K562 (cell line): ENCODE data around the gene ZEB2. TPM values are rescaled to one million over a fixed set of nuclear protein-coding genes. Genes with fewer than 3 reads are reported as not detected.

ENCODE experiments used
- ATAC-seq: fragments of 200-7000 bp; cut with Tn5 transposase; 3 replicates; pipeline ENCODE4 v1.9.1; 2020; ENCODE audit warnings: moderate library complexity
- BruUV-seq: library from RNA; stranded (reverse); fragments of 400-500 nt; replicated peaks from 2 replicates; lab custom pipeline; 2021; lab: Mats Ljungman, UMichigan
- CTCF ChIA-PET: fragments of 300-600 bp; formaldehyde crosslinking; extraction: SDS; loops from one replicate; lab custom pipeline; 2021; ENCODE audit warnings: low intra/inter-chr PET ratio; lab: Yijun Ruan, JAX
- POLR2A ChIA-PET: fragments of 300-600, 350-650 bp; sonication (Branson Sonifier 250); formaldehyde crosslinking; extraction: SDS; loops from one replicate; lab custom pipeline; 2021; ENCODE audit warnings: antibody characterized with exemption, inconsistent platforms; lab: Yijun Ruan, JAX
- DNase-seq, 4 experiments: peaks; one replicate each; pipeline versions ENCODE4 v3.0.0 to v3.0.0-alpha.2; 2011 to 2018; ENCODE audit warnings: low spot score in 3 of 4, mixed read lengths in 3 of 4; ENCODE audit errors: extremely low read depth in 1 of 4
- FAIRE-seq: peaks from 2 replicates; lab custom pipeline; 2011; peaks lifted over from hg19 to GRCh38; lab: Jason Lieb, UNC
- H2AFZ ChIP-seq: 2 replicates; pipeline ENCODE4 v1.6.0; 2011; ENCODE audit warnings: low read depth, low read length, control low read depth, inconsistent platforms
- H3K27ac ChIP-seq: fragments of 200-600 bp; 3 replicates; pipeline ENCODE4 v1.8.0; 2011; ENCODE audit warnings: low read depth, mild to moderate bottlenecking, control low read depth, inconsistent platforms, low read length, moderate library complexity, mixed read lengths; ENCODE audit errors: extremely low read depth
- H3K27me3 ChIP-seq, 2 experiments: fragments of 300-600 bp in 1 of 2; 2 replicates in 1 of 2; 3 replicates in 1 of 2; pipeline versions ENCODE4 v1.6.0 to v1.8.0; 2011; ENCODE audit warnings: inconsistent platforms in 2 of 2, low read length in 2 of 2, mild to moderate bottlenecking in 1 of 2, mixed read lengths in 1 of 2, moderate library complexity in 1 of 2; ENCODE audit not compliant: control insufficient read depth in 2 of 2, insufficient read depth in 2 of 2
- H3K36me3 ChIP-seq: fragments of 300-600 bp; 3 replicates; pipeline ENCODE4 v1.8.0; 2011; ENCODE audit warnings: mild to moderate bottlenecking, low read length, inconsistent platforms; ENCODE audit not compliant: control insufficient read depth, insufficient read depth
- H3K4me1 ChIP-seq, 2 experiments: fragments of 200-600 bp in 1 of 2; replicated peaks in 1 of 2; 2 replicates in 1 of 2; 3 replicates in 1 of 2; pipeline versions ENCODE4 v1.5.1 to v1.8.0; 2011; ENCODE audit warnings: inconsistent platforms in 2 of 2, low read length in 2 of 2, mild to moderate bottlenecking in 1 of 2, mixed read lengths in 1 of 2, moderate library complexity in 1 of 2; ENCODE audit not compliant: control insufficient read depth in 2 of 2, insufficient read depth in 2 of 2
- H3K4me2 ChIP-seq: 2 replicates; pipeline ENCODE4 v1.6.1; 2011; ENCODE audit warnings: low read length, control low read depth, inconsistent platforms, mixed read lengths; ENCODE audit not compliant: insufficient read depth
- H3K4me3 ChIP-seq: fragments of 200-600 bp; sonication (generic), shearing (Covaris generic); 2 replicates; pipeline ENCODE4 v1.5.1; 2016; ENCODE audit warnings: control low read depth, inconsistent platforms
- H3K79me2 ChIP-seq: fragments of 200-600 bp; 3 replicates; pipeline ENCODE4 v1.8.0; 2011; ENCODE audit warnings: low read length, inconsistent platforms; ENCODE audit not compliant: control insufficient read depth, insufficient read depth
- H3K9ac ChIP-seq, 2 experiments: 2 replicates each; pipeline versions ENCODE4 v1.6.0 to v1.6.1; 2011; ENCODE audit warnings: low read depth in 2 of 2, low read length in 2 of 2, control low read depth in 1 of 2, inconsistent platforms in 1 of 2, mild to moderate bottlenecking in 1 of 2, mixed read lengths in 1 of 2; ENCODE audit not compliant: insufficient read depth in 1 of 2
- H3K9me1 ChIP-seq: one replicate; pipeline ENCODE4 v1.6.0; 2011; ENCODE audit warnings: inconsistent platforms, mild to moderate bottlenecking, low read length, moderate library complexity; ENCODE audit not compliant: control insufficient read depth, insufficient read depth
- H3K9me3 ChIP-seq: replicated peaks from 2 replicates; pipeline ENCODE4 v1.5.1; 2011; ENCODE audit warnings: low read depth, low read length, inconsistent platforms; ENCODE audit not compliant: control insufficient read depth, insufficient read depth
- H4K20me1 ChIP-seq: replicated peaks from 2 replicates; pipeline ENCODE4 v1.6.1; 2011; ENCODE audit warnings: low read length, inconsistent platforms, mixed read lengths; ENCODE audit not compliant: control insufficient read depth, insufficient read depth
- POLR2AphosphoS2 ChIP-seq: IDR thresholded peaks from 2 replicates; pipeline ENCODE4 v1.6.1; 2012; ENCODE audit warnings: low read length, improper control_type of control experiment
- WGBS: fragments of 100-300 bp; shearing (Covaris generic); methylation state at CpG from one replicate; pipeline ENCODE4 v1.1.6; 2016; ENCODE audit warnings: low coverage, mixed read lengths; ENCODE audit not compliant: insufficient coverage; ENCODE audit errors: missing lambda C conversion rate; 5-methylcytosine and 5-hydroxymethylcytosine counted together
- in situ Hi-C: fragments of 300-500 bp; cut with MboI; formaldehyde crosslinking; loops from 4 replicates; pipeline ENCODE4 v1.15.0; 2018; ENCODE audit warnings: inconsistent platforms, mixed read lengths
- intact Hi-C: fragments of 100-400 bp; cut with micrococcal nuclease; formaldehyde crosslinking; loops from 2 replicates; pipeline ENCODE4 v1.14.2; 2022
- polyA plus RNA-seq, 8 experiments: library from polyadenylated mRNA; depleted of rRNA in 4 of 8; stranded (reverse) in 5 of 8; unstranded in 3 of 8; fragments of >200 nt; fragmentation: Nextera tagmentation in 2 of 8; fragmentation: Illumina TruSeq in 1 of 8; extraction: Ambion mirVana in 2 of 8; extraction: Trizol in 1 of 8; gene quantifications; 2 replicates each; pipeline versions ENCODE4 v1.2.1 to v1.2.3, GENCODE V29; 2011 to 2014; ENCODE audit warnings: inconsistent platforms in 1 of 8, missing spikeins in 1 of 8
- total RNA-seq, 7 experiments: library from RNA; depleted of rRNA in 6 of 7; stranded (reverse); fragments of >200 nt in 6 of 7; fragmentation: Illumina TruSeq in 2 of 7; extraction: Trizol in 2 of 7; gene quantifications; 2 replicates each; pipeline versions ENCODE4 v1.2.1 to v1.2.3, GENCODE V29; 2011 to 2021; ENCODE audit warnings: low replicate concordance in 1 of 7
- TF ChIP-seq, protein P1 (sequence below): fragments of 250-450 bp; sonication (Bioruptor Pico); IDR thresholded peaks from 2 replicates; pipeline ENCODE4 v1.4.0; 2020

The ZEB2 gene
- total and polyA plus RNA-seq, 9 of the 15 experiments (the other 6 are each of a cell fraction or from before 2014, with no cell fraction given), result 15.1 to 113 (median 72.3) TPM

- FAIRE-seq (no peak), ATAC-seq (no peak), DNase-seq (no peak)
- 0 out of 2 replicates have a peak, but pooled peaks have one; percentile 29 for TF ChIP-seq POLR2AphosphoS2
- TF ChIP-seq, protein P1, sequence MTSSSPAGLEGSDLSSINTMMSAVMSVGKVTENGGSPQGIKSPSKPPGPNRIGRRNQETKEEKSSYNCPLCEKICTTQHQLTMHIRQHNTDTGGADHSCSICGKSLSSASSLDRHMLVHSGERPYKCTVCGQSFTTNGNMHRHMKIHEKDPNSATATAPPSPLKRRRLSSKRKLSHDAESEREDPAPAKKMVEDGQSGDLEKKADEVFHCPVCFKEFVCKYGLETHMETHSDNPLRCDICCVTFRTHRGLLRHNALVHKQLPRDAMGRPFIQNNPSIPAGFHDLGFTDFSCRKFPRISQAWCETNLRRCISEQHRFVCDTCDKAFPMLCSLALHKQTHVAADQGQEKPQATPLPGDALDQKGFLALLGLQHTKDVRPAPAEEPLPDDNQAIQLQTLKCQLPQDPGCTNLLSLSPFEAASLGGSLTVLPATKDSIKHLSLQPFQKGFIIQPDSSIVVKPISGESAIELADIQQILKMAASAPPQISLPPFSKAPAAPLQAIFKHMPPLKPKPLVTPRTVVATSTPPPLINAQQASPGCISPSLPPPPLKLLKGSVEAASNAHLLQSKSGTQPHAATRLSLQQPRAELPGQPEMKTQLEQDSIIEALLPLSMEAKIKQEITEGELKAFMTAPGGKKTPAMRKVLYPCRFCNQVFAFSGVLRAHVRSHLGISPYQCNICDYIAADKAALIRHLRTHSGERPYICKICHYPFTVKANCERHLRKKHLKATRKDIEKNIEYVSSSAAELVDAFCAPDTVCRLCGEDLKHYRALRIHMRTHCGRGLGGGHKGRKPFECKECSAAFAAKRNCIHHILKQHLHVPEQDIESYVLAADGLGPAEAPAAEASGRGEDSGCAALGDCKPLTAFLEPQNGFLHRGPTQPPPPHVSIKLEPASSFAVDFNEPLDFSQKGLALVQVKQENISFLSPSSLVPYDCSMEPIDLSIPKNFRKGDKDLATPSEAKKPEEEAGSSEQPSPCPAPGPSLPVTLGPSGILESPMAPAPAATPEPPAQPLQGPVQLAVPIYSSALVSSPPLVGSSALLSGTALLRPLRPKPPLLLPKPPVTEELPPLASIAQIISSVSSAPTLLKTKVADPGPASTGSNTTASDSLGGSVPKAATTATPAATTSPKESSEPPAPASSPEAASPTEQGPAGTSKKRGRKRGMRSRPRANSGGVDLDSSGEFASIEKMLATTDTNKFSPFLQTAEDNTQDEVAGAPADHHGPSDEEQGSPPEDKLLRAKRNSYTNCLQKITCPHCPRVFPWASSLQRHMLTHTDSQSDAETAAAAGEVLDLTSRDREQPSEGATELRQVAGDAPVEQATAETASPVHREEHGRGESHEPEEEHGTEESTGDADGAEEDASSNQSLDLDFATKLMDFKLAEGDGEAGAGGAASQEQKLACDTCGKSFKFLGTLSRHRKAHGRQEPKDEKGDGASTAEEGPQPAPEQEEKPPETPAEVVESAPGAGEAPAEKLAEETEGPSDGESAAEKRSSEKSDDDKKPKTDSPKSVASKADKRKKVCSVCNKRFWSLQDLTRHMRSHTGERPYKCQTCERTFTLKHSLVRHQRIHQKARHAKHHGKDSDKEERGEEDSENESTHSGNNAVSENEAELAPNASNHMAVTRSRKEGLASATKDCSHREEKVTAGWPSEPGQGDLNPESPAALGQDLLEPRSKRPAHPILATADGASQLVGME, result no peak
- in situ Hi-C loops, result no loop called here
- H3K36me3 ChIP-seq, result peaks cover 83% of the 10 kb centered on the region
- H3K4me3 ChIP-seq, result no peak overlapping the region
- peaks cover 3% of the 10 kb centered on the region for H3K9me1 ChIP-seq
- H2AFZ ChIP-seq, result no peak overlapping the region
- no peak overlapping the region for H3K4me2 ChIP-seq
- no peak overlapping the region for H3K27ac ChIP-seq
- 75% methylated on average over 1 of the region's 1 CpG for WGBS
- ChIA-PET POLR2A (no interaction called here), CTCF (no interaction called here)
- no peak overlapping the region for H3K9ac ChIP-seq
- H3K9me3 ChIP-seq, result no peaks in the 10 kb centered on the region
- peaks cover 100% of the 10 kb centered on the region for H3K79me2 ChIP-seq
- BruUV-seq, result no TSS peak
- no peaks in the 10 kb centered on the region for H3K27me3 ChIP-seq
- intact Hi-C loops, result no loop called here
- H4K20me1 ChIP-seq, result no peaks in the 10 kb centered on the region
- H3K4me1 ChIP-seq, result peaks cover 3 to 15% of the 10 kb centered on the region in 2 experiments; a peak in 3 of 5 replicates
These were observed 87.0 kb downstream of the ZEB2 start for GRCh38 chr2:144432921-144433320.
